Stomach (tissue), 4 donors: ENCODE measurements around the gene TADA3.

Experiments
- EP300 ChIP-seq: sonication (generic); formaldehyde crosslinking; IDR thresholded peaks from one replicate; pipeline ENCODE4 v1.6.1; 2017; ENCODE audit warnings: antibody characterized with exemption
- POLR2A ChIP-seq, 4 donors: fragments of 450-650 bp; IDR thresholded peaks; one replicate each; pipeline ENCODE4 v1.6.1; 2016; ENCODE audit warnings: antibody characterized with exemption in 4 of 4, control low read depth in 2 of 4, mild to moderate bottlenecking in 1 of 4, moderate library complexity in 1 of 4
- POLR2AphosphoS5 ChIP-seq, 3 donors: sonication (generic); formaldehyde crosslinking; IDR thresholded peaks; one replicate each; pipeline ENCODE4 v1.6.1; 2016; ENCODE audit warnings: antibody characterized with exemption in 3 of 3
- TF ChIP-seq, protein P1 (sequence below), 7 experiments: fragments of 450-650 bp in 4 of 7; fragments of 200-600 bp in 3 of 7; sonication (generic) in 3 of 7; IDR thresholded peaks; one replicate each; pipeline ENCODE4 v1.5.1; 2016 to 2019; ENCODE audit warnings: antibody characterized with exemption in 7 of 7, control low read depth in 2 of 7, mild to moderate bottlenecking in 1 of 7

DNA sequence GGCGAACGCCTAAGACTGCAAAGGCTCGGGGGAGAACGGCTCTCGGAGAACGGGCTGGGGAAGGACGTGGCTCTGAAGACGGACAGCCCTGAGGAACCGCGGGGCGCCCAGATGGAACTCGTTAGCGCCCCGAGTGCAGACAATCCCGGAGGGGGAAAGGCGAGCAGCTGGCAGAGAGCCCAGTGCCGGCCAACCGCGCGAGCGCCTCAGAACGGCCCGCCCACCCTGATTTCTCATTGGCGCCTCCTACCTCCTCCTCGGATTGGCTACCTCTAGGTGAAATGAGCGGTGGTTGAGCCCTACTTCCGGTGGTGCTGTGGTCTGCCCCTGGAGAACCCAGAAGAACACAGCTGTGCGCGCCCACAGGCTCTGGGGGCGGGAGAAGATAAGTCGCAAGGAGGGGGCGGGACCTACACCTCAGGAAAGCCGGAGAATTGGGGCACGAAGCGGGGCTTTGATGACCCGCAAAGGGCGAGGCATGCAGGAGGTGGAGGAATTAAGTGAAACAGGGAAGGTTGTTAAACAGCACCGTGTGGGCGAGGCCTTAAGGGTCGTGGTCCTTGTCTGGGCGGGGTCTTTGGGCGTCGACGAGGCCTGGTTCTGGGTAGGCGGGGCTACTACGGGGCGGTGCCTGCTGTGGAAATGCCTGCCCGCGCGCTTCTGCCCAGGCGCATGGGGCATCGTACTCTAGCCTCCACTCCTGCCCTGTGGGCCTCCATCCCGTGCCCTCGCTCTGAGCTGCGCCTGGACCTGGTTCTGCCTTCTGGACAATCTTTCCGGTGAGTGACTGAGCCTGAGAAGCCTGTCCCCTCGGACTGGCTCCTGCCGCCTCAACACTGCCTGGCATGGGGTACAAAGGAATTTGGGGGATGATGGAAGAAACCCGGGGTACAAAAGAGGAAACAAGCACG is 42.4 kb downstream of the TADA3 start, which contains the start of gene OGG1:
- no peak for TF ChIP-seq POLR2A (IDR thresholded peaks at IDR 0.05)
- peak; percentile 49 to 91 (median 57) for TF ChIP-seq POLR2AphosphoS5 (IDR thresholded peaks at IDR 0.05)
- no peak for TF ChIP-seq EP300
- TF ChIP-seq, protein P1, sequence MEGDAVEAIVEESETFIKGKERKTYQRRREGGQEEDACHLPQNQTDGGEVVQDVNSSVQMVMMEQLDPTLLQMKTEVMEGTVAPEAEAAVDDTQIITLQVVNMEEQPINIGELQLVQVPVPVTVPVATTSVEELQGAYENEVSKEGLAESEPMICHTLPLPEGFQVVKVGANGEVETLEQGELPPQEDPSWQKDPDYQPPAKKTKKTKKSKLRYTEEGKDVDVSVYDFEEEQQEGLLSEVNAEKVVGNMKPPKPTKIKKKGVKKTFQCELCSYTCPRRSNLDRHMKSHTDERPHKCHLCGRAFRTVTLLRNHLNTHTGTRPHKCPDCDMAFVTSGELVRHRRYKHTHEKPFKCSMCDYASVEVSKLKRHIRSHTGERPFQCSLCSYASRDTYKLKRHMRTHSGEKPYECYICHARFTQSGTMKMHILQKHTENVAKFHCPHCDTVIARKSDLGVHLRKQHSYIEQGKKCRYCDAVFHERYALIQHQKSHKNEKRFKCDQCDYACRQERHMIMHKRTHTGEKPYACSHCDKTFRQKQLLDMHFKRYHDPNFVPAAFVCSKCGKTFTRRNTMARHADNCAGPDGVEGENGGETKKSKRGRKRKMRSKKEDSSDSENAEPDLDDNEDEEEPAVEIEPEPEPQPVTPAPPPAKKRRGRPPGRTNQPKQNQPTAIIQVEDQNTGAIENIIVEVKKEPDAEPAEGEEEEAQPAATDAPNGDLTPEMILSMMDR (IDR thresholded peaks at IDR 0.05): peak in 1 of 7 experiments; percentile 17
